NCI-H2107 treated with DMSO at 0.1 percent for 48 hours (cell line): Measurements from ENCODE around the gene MUC6.

ENCODE experiments used
- DNase-seq: peaks from one replicate; lab custom pipeline; 2025; ENCODE audit not compliant: unreplicated experiment; lab: John Stamatoyannopoulos, UW

MUC6 gene

DNA sequence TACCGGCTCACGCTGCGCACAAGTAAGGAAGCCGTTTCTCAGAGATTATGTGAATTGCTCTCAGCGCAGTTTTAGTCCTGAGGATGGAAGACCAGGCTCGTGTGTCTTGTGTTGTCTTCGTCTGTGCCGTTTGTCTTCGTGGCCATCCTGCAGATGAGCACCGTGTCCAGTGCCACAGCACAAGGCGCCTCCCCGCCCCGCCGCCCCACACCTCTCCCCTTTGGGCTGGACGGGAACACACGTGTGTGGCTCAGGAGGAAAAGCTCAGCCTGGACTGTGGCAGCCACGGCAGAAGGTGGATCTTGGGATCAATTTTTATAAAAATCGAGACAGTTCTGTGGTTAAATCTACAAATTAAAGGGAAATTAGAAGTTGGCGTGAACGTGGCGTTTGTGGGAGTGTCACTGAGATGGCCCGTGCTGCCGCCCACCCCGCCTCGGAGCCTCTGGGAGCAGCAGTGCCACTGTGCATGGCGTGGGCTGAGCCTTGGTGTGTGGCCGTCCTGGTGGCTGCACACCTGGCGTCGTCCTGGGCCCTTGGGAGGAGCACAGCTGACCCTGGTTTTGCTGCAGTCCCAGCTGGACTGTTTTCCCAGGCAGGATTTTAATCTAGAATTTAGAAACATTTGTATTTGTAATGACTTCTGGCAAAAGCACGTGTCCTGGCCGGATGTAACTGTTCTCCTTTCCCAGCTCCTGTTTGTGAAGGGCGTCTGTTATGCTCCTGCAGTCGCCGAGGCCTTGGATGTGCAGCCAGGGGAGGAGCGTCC is 25.8 kb downstream of the MUC6 start:
- no peak for DNase-seq

DNA sequence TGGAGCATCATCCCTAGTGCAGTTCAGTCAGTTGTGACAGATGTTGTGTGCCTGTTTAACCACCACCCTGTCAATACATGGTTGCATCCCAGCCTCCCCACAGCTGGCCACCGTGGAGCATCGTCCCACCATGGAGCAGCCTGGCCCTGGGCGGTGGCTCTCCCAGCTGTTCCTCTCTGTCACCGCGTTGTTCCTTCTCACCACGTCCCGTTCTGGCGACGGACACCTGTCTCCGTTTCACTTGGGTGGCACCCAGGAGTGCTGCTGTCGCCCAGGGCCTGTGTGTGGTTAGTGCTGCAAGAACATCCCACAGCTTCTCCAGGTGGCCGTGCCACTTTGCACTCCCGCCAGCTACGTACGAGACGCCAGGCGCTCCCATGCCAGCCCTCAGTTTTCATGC is 26.5 kb downstream of the MUC6 start:
- DNase-seq: peak; percentile 30

DNA sequence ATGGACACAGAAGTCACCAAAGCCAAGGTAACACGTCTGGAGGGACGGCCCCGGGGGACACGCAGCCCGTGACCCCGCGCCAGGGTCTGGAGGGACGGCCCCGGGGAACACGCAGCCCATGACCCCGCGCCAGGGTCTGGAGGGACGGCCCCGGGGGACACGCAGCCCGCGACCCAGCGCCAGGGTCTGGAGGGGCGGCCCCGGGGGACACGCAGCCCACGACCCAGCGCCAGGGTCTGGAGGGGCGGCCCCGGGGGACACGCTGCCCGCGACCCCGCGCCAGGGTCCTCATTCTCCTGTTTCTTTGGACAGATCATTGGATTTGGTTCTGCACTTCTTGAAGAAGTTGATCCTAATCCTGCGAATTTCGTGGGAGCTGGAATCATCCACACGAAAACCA is 27.1 kb downstream of the MUC6 start:
- DNase-seq: no peak

DNA sequence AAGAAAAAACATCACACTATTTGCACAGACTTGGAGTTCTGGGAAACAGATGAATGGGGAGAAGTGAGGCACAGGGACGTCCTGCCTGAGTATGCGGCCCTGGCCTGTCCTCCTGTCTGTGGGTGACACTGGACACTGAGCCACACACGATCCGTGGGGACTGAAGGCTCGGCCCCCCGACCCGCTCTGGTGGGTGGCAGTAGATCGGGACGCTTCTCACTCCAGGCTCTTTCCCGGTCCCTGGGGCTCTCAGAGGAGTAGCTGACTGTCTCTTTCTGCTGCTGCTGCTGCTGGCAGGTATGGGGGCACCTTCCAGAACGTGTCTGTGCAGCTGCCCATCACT is 27.7 kb downstream of the MUC6 start:
- no peak for DNase-seq

DNA sequence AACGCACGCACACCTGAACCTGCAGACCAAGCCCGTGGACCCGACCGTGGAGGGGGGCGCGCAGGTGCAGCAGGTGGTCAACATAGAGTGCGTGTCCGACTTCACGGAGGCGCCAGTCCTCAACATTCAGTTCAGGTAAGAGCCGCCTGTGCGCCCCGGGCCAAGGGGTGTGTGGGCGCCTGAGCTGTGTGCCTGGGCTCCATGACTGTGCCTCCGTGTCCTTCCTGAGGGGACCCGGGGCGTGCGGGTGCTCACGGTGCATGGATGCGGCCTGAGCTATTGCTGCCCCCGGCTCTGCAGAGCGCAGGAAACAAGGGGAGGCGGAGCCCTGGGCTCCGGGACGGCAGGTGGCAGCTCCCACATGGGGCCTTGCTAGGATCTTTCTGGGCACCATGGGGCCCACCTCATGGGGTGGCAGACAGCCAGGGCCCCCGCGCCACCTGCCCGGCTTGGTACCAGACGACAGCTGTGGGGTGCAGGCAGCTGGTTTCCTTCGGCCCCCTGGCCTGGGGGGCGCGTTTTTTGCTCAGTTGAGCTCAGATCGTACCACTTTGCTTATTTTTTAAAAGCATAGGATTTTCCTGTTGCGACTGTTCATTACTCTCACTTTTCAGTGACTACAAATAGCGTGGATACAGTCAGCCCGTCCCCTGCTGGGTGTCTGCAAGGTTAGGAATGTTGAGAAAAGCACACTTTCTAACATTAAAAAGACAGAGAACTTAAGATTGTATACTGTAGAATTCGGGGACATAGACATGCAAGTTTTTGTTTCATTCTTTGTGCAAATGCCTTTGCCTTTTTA is 28.3 kb downstream of the MUC6 start:
- peak; percentile 34 for DNase-seq

DNA sequence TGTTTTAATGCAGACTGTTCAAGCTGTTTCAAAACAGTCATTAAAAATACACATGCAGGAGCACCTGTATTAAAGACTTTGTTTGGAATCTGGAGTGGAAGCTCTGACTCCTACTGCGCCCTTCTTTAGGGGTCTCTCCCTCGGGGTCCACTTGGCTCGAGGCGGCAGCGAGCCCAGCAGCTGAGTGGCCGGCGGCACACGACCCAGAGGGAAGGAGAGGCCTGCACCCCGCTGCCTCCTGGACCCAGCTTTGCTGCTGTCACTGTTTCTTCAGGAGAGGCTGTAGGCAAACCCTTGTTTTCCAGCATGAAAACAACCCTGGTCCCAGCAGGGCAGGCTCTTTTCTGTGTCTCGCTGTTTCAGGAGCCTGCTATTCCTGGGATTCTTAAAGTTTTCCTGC is 29.2 kb downstream of the MUC6 start:
- DNase-seq: no peak

DNA sequence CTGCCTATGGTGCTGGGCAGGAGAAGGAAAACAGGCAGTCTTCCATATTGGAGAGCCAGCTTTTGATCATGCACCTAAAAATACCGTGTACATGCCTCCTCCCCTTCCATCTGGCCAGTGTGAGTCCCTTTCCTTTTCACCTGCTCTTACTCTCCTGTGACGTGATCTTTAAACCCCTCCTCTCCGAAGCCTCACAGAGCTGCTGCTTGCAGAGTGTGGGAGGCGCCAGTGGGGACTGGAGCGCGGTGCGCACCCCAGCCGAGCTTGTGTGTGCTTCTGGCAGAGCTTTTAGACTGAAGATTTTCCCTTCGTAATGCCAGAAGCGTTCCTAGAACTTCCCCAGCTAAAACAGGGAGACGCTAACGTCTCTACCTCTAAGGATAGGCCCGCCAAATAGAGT is 29.8 kb downstream of the MUC6 start:
- DNase-seq: peak; percentile 89

DNA sequence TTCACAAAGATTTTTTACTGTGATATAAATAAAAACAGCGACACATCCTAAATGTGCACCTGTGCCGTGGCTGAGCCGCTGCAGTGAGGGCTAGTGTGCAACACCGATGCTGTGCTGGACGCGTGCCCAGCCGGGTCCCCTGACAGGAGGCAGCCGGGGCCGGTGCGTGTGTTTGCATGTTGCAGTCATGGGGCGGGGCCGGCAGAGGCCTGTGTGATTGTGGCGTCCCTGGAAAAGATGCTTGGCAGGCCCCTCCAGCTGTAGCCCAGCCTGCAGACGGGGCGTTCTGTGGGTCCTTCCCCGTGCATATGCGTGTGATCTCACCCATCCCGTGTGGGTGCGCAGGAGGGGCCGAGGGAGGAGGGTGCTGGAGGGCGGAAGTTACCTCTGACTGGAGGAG is 30.6 kb downstream of the MUC6 start:
- peak; percentile 63 for DNase-seq

DNA sequence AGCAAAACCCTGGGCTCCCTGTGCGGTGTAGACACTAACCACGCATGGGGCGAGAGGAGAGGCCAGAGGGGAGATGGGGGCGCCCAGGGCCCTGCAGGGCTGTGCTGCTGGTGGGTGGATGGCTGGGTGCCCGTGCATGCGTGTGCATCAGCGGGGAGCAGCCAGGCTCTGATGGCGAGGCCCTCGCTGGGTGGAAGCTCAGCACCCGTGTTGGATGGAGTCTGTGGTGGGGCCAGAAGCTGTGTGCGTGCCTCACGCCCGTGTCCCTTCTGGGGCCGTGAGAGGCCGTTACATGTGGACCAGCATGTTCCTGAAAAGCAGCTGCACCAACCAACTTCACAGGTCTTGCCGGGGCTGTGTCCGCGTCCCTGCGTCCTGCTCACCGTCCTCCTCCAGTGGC is 33.4 kb downstream of the MUC6 start:
- DNase-seq: no peak

DNA sequence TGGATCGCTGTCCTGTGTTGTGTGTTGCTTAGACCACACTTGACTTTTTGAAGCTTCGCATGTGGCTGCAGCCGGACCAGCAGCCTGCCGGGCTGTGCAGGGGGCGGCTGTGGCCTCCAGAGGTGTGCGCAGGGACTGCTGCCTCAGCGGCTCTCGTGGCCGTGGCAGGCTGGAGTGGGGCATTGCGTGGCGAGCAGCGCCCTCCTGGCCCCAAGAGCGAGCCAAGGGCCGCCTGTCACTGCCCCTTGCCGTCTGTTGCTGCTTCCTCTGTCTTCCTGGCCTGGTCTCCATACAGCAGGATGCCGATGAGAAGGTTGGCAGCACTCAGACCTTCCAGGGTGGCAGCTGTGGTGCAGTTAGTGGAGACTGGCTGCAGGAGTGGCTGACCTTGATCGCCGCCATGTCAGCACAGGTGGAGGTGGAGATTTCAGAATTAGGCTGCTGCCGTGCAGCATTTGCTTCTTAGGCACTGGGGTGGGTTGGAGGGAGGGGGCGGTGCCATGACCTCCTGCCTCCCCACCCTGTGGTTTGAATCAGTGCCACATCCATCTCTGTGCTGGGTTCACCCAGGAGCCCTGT is 34.0 kb downstream of the MUC6 start:
- DNase-seq: no peak

DNA sequence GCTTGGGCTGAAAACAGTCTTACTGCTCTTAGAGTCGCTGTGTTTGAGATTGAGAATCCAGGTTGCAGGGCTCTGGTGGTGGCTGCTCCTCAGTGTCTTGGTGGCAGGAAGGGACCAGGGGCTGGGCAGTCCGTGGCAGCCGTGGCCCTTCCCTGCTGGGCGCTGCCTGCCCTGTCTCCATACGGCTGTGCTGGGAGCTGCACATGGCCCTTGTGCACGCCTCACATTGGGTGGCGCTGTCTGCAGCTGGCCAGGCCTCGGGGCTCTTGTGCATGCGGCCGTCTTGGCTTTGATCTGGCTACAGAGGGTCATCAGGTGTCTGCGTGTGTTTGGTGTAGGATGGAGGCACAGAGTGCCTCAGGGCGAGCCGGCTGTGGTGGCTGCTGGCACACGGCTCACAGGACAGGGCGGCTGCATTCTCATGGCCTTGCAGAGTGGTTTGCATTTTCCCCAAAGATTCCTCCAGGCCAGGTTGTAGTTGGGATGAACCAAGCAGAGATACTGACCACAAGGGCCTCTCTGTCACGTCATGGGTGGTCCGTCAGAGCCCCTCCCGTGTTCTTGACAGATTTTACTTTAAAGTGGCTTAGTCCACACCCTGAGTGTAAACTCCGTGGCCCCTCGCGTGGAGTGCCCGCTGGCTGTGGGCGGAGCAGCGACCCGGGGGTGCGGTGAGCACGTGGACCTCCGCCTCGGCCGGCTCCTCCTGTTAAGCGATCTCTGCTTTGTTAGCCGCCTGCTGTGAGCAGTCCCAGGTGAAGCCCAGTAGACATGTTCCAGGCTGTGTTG is 34.7 kb downstream of the MUC6 start:
- no peak for DNase-seq

DNA sequence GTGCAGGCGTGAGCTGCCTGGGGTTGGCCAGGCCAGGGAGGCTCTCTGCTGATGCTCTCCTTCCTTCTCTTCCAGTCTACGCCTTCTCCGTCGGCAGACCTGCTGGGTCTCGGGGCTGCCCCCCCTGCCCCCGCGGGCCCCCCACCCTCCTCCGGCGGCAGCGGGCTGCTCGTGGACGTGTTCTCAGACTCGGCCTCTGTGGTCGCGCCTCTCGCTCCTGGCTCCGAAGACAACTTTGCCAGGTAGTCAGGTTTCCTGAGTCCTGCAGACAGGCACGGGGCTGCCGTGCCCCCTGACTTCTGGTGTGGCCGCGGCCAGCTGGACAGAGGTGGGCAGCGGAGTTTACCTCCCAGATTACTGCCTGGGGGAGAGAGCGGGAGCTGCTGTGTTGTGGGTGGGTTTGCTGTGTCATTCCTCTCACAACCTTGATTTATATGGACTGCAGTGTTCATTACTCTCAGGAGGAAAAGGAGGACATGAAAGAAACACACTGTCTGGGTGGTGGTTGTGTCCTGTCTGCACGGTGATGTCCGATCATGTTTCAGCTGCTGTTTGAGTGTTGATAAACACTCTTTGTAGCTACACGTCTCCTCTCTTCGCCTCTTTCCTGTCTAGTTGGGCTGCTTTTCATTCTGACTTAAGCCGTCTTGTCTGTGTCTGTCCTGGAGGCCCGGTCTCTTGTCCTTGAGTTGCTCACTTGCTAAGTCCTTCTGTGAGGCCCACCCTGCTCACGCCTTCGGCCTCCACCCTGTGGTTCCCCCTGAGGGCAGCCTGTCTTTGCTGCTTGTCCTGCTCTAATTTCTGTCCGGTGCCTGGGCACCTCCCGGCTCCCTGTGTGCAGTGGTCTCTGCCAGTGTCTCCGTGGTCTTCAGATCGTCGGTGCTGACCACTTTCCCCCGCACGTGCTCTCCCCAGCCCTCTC is 35.9 kb downstream of the MUC6 start:
- DNase-seq: no peak

DNA sequence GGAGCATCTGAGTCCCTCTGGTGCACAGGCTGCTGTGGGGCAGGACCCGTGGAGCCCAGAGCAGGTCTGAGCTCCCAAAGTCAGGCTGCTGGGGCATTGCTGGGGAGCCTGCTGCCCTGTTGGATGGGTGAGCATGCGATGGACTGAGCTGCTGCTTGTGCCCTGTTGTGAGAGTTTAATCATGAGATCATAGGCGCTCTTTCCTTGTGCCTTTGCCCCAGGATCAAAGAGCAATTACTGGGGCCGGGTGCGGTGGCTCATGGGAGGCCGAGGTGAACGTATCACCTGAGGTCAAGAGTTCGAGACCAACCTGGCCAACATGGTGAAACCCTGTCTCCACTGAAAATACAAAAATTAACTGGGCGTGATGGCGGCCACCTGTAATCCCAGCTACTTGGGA is 37.5 kb downstream of the MUC6 start:
- no peak for DNase-seq

DNA sequence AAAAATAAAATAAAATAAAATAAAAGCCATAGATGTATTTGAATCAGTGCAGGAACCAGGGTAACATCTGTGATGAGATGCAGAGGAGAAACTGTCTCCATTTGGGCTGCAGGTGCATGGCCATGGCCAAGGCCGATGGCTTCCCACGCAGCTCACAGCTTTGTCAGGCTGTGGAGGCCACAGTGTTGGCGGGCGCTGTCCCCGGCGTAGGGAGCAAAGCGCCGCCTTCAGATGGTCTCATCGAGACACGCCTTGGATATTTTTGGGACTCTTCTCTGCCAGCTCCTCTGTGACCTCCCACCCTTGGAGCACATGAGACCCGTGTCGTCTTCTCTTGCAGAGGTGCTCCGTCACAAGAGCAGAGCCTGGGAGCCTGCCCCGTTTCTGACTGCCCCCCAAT is 38.6 kb downstream of the MUC6 start:
- no peak for DNase-seq

DNA sequence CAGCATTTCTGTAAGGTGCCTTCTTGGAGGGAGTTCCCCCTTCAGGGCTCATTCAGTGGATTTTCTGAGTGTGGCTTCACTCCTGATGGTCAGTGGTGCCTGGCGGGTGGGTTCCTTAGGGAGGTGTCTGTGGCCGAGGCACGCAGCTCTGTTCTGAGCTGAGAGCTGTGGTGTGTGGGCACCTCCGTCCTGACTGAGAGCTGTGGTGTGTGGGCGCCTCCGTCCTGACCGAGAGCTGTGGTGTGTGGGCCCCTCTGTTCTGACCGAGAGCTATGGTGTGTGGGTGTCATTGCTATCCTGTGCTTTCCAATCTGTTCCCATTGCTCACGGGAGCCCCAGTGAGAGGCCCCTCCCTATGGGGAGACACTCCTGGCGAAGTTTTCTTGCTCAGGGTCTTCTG is 39.8 kb downstream of the MUC6 start:
- no peak for DNase-seq

DNA sequence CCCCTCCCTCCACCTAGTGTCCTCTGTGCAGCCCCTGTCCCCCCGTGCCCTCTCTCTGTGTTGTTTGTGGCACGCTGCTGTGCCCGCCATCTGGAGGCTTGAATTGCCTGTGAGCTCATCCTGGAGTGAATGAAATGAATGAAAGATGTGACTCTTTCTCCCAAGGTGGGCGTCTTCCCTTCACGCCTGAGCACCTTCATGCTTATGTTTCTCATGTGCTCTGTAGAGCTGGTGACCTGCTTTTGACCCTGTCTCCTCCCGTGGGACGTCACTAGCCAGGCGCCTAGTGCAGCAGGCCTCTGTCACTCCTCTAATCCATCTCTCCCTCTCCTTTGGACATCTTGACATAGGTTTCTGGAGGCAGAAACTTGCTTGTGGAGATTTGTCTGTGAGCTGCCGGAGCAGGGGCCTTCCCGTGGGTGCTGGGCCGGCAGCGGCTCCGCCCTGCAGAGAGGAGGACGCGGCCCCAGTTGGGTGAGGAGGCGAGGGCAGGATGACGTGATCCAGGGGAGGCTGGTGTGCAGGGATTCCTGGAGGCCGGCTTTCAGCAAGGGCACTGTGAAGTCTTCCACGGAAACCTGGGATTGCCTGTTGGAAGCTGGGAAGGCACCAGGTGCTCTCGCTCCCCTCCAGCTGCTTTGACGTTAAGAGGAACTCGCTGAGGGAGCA is 40.6 kb downstream of the MUC6 start:
- no peak for DNase-seq

DNA sequence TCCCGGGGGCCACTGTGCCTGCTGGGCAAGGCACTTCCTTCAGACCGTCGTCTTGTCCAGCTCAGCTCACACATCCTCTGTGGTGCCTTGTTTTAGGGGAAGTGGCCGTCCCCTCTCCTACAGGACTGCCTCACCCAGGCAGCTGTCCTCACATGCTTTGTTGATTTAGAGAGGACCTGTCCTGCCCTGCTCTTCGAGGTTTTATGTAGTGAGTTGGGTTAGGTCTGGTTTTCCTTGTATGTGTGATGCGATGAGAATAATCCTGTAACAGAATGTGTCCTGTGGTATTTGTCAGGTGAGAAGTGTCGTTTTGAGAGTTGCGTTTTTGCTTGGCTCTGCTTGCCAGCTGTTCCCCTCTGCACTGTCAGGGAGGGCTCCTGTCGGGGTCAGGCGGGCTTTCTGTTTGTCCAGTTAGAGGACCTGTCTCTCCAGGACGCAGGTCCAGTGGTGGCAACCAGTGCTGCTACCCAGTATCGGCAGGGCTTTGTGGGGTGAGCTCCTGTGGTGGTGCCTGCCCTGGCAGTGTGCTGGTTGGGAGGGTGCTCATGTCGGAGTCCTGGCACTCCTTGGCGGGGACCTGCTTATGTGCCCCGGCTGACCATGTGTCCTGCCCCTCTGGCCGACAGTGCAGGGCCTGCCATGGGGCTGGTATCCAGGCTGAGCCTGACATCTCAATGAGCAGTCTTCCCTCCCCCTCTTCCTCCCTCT is 41.3 kb downstream of the MUC6 start:
- DNase-seq: no peak

DNA sequence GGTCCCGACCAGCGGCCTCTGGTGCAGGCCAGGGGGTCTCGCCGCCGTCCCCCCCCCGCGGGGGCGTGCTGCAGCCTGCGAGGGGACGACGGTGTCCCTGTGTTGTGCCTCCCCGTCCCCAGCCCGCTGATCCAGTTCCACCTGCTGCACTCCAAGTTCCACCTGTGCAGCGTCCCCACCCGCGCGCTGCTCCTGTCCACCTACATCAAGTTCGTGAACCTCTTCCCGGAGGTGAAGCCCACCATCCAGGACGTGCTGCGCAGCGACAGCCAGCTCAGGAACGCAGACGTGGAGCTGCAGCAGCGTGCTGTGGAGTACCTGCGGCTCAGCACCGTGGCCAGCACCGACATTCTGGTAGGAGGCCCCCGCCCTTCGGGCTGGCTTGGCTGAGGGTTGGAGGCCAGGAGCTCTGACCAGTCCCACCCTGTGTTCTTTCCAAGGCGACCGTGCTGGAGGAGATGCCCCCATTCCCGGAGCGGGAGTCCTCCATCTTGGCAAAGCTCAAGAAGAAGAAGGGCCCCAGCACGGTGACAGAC is 42.8 kb downstream of the MUC6 start:
- no peak for DNase-seq

DNA sequence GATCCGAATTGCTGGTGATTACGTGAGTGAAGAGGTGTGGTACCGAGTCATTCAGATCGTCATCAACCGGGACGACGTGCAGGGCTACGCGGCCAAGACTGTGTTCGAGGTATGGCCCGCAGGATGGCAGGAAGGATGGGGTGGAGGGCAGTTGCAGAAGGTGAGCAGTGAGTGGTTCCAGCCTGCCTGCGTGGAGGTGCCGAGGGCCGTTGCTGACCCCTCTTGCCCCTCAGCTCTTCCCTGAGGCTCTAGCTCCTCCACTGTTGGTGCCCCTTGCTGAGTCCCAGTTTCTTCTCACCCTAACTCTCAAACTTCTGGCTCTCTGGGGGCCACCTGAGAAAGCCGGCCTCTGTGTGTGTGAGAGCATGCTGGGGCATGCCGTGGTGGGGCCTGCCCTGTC is 43.9 kb downstream of the MUC6 start:
- no peak for DNase-seq
